Cerebellar nuclear complex (tissue), 1 donor: Measurements from ENCODE around the gene LONP1.
A peak's percentile ranks its signal among the peaks of the same experiment; 100 is the strongest.
"Not testable (repeated sequence)": the region's sequence is repeated elsewhere in the genome, so short reads cannot be mapped to it uniquely, and the experiment has no call there.

Source experiments
- DNase-seq, 2 experiments: peaks; one replicate each; lab custom pipeline; 2025; lab: John Stamatoyannopoulos, UW

The LONP1 gene

GRCh38 chr19:5719961-5720790 is at the start of gene LONP1, which contains the start of gene CATSPERD:
TSS of gene LONP1 (minus strand) at chr19:5720146. CDS start at chr19:5720132, 14 bp downstream.
TSS of gene CATSPERD (plus strand) at chr19:5720637. CDS start at chr19:5720738, 101 bp downstream.
- DNase-seq, result peak; percentile 85 to 92

- DNase-seq, result no peak
Observed at GRCh38 chr19:5767949-5768348, 48.0 kb upstream of the LONP1 start.

GRCh38 chr19:5765220-5765619 is 45.3 kb upstream of the LONP1 start:
- no peak for DNase-seq

- no peak for DNase-seq
Observed at GRCh38 chr19:5762608-5763217, 42.8 kb upstream of the LONP1 start.

GRCh38 chr19:5753743-5754142 is 33.8 kb upstream of the LONP1 start:
- no peak for DNase-seq

- no peak for DNase-seq
Observed at GRCh38 chr19:5751709-5752108, 31.8 kb upstream of the LONP1 start.

GRCh38 chr19:5749505-5749904 is 29.6 kb upstream of the LONP1 start:
- no peak for DNase-seq

- not testable (repeated sequence) for DNase-seq
Observed at GRCh38 chr19:5748920-5749319, 29.0 kb upstream of the LONP1 start.

- not testable (repeated sequence) for DNase-seq
Observed at GRCh38 chr19:5744999-5745398, 25.1 kb upstream of the LONP1 start.

- DNase-seq, result no peak
Observed at GRCh38 chr19:5743630-5744029, 23.7 kb upstream of the LONP1 start.

- DNase-seq, result no peak
Observed at GRCh38 chr19:5742051-5742450, 22.1 kb upstream of the LONP1 start.

- DNase-seq, result no peak
Observed at GRCh38 chr19:5738423-5738822, 18.5 kb upstream of the LONP1 start.

- DNase-seq, result not testable (repeated sequence)
Observed at GRCh38 chr19:5733172-5733571, 13.2 kb upstream of the LONP1 start.

- DNase-seq, result no peak
Observed at GRCh38 chr19:5727453-5728050, 7.6 kb upstream of the LONP1 start.

GRCh38 chr19:5719274-5719960 is 529 bp downstream of the LONP1 start:
- no peak for DNase-seq

- DNase-seq, result no peak
Observed at GRCh38 chr19:5718579-5719273, 1.2 kb downstream of the LONP1 start.

GRCh38 chr19:5718037-5718578 is 1.8 kb downstream of the LONP1 start:
- DNase-seq, result no peak

- DNase-seq, result no peak
Observed at GRCh38 chr19:5717215-5717935, 2.6 kb downstream of the LONP1 start.

- no peak for DNase-seq
Observed at GRCh38 chr19:5714816-5715215, 5.1 kb downstream of the LONP1 start.

- DNase-seq, result no peak
Observed at GRCh38 chr19:5713228-5713627, 6.7 kb downstream of the LONP1 start.

- DNase-seq, result no peak
Observed at GRCh38 chr19:5711713-5712161, 8.2 kb downstream of the LONP1 start.
